ENCODE results near the gene CDKL4.
"Not testable (repeated sequence)": the region's sequence is repeated elsewhere in the genome, so short reads cannot be mapped to it uniquely, and the experiment has no call there.

The CDKL4 gene

DNA sequence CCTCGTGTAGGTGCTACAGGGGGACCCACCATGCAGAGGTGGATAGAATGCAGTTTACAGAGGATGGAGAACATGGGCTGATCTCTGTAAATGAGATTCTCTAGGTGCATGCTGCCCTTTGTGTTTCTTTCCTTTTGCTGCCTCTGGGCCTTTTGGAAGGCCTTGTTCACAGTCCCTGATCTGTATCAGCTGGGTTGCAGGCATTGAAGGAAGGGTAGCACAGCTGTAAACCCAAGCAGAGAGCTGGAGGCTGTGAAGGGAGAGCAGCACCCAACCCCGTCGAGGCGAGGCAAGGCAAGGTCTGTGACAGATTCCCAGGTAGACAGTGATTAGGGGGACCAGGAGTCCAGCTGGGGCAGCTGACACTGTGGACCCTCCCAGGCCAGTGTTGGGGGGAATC is 66.8 kb downstream of the CDKL4 start:
- no peak for DNase-seq

GRCh38 chr2:39175026-39175812 is 68.6 kb downstream of the CDKL4 start:
- DNase-seq: no peak

DNA sequence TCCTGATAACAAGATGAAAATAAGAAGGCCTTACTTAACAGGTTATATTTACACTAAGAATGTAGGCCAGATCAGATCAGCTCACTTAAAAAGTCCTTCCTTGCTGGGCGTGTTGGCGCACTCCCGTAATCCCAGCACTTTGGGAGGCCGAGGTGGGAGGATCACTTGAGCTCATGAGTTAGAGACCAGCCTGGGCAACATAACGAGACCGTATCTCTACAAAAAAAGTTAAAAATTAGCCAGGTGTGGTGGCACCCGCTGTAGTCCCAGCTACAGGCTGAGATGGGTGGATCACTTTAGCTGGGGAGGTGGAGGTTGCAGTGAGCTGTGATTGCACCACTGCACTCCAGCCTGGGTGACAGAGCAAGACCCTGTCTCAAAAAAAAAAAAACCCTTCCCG is 69.7 kb downstream of the CDKL4 start:
- no peak for DNase-seq

GRCh38 chr2:39172047-39172706 is 71.6 kb downstream of the CDKL4 start:
- DNase-seq: not testable (repeated sequence)

GRCh38 chr2:39171621-39172020 is 72.1 kb downstream of the CDKL4 start:
- no peak for DNase-seq

DNA sequence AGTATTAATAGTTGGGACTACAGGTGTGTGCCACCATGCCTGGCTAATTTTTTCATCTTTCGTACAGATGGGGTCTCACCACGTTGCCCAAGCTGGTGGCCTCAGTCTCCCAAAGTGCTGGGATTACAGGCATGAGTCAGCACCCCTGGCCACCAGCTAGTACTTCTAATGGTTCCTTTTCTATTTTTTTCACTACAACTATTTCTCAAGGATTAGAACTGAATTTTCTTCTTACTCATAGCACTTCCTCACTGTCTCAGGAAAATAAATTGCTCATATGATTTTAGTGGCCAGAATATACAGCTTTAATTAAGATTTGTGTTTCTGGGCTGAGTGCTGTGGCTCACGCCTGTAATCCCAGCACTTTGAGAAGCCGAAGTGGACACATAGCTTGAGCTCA is 79.7 kb downstream of the CDKL4 start:
- DNase-seq: no peak

- no peak for DNase-seq
Measured at GRCh38 chr2:39160982-39161381, 82.8 kb downstream of the CDKL4 start.

DNA sequence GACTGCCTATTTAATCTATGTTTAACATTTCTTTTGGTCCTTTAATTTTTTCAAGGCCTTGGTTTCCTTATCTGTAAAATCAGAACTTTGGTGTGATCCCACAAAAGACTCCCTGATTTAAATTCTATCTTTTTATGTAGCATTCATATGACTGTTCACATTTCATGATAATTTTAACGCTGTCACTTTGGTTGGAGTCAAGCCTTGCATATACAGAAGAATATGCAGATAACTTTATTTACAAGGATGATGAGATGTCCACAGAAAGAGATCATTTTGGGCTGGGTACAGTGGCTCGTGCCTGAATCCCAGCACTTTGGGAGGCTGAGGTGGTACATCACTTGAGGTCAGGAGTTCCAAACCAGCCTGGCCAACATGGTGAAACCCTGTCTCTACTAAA is 84.5 kb downstream of the CDKL4 start:
- DNase-seq: no peak

DNA sequence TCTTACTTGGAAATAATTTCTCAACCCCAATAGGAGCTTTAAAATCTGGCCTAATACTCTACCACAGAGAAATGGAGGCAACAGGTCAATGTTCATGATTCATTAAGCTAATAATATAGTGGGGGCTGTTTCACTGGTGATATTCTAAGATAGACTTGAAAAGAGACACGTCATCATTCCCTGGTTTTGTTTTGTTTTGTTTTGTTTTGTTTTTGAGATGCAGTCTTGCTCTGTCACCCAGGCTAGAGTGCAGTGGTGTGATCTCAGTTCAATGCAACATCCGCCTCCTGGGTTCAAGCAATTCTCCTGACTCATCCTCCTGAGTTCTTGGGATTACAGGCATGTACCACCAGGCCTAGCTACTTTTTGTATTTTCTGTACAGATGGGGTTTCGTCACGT is 85.4 kb downstream of the CDKL4 start:
- DNase-seq: no peak

- DNase-seq: no peak
Measured at GRCh38 chr2:39156846-39157245, 86.9 kb downstream of the CDKL4 start.

DNA sequence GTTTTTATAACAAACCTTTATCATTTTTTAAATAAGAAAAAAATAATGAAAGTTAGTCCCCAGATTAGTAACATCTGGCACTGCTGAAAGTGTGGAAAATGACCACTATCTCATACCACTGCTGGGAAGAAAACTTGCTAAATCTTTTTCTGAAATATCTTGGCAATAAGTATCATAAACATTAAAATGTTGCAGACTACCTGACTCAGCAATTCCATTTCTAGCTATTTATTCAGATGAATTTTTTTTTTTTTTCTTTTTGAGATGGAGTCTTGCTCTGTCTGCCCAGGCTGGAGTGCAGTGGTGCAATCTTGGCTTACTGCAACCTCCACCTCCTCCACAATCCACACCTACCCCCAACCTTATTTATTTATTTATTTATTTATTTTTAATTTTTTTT is 87.7 kb downstream of the CDKL4 start:
- no peak for DNase-seq

DNA sequence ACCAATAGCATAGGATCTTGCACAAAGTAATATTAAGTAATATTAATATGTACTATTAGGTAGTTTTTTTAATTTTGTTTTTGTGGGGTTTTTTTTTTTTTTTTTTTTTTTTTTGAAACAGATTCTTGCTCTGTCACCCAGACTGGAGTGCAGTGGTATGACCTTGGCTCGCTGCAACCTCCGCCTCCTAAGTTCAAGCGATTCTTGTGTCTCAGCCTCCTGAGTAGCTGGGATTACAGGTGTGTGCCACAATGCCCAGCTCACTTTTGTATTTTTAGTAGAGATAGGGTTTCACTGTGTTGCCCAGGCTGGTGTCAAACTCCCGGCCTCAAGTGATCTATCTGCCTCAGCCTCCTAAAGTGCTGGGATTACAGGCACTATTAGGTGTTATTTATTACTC is 88.2 kb downstream of the CDKL4 start:
- DNase-seq: not testable (repeated sequence)

GRCh38 chr2:39154944-39155343 is 88.8 kb downstream of the CDKL4 start:
- no peak for DNase-seq

DNA sequence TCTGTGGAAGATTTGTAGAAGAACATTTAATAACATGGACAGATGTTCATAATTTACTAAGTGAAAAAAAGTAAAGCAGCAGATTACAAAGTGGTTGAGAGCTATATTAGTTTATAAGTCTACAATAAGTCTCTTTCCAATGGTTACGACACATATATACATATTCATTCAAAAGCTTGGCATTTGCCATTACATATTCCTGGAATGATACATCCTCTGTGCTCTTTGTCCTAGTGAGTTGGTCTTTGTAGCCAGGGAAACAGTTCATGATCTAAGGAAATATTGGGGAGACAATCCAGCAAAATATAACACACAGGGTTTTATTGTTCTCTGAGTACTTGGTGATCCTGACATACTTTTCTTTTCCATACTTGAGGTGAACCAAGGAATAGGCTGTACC is 90.5 kb downstream of the CDKL4 start:
- DNase-seq: no peak

DNA sequence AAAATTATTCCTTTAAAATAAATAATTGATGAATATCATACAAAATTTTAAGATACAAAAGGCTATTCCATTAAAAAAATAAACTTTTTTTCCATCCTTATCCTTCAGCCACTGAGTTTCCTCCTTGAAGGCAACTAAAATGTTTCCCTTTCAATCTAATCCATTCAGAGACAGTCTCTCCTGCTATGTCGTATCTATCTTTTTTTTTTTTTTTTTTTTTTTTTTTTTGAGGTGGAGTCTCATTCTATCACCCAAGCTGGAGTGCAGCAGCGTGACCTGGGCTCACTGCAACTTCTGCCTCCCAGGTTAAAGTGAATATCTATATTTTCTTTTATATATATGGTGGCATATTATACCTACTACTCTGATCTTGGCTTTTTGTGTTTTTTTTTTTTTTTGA is 91.3 kb downstream of the CDKL4 start:
- DNase-seq: no peak

GRCh38 chr2:39150890-39151497 is 92.8 kb downstream of the CDKL4 start:
- DNase-seq: no peak

DNA sequence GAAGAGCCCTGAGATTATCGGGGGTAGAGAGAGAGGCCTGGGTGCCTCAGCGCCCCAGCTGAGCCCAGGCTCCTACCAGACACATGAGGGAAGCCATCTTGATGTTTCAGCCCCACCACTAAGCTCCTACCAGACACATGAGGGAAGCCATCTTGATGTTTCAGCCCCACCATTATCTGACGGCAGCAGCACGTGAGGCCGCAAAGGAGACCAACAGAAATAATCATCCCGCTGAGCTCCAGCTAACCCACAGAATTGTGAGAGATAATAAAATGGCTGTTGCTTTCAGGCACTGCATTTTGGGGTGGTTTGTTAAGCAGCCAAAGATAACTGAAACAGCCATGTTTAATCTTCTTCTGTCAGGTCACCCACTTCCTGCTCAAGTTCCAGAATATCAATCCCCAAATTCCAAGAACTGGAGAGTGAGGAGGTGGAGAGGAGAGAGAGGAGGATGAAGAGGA is 93.6 kb downstream of the CDKL4 start:
- no peak for DNase-seq

- DNase-seq: no peak
Measured at GRCh38 chr2:39146630-39147029, 97.1 kb downstream of the CDKL4 start.

DNA sequence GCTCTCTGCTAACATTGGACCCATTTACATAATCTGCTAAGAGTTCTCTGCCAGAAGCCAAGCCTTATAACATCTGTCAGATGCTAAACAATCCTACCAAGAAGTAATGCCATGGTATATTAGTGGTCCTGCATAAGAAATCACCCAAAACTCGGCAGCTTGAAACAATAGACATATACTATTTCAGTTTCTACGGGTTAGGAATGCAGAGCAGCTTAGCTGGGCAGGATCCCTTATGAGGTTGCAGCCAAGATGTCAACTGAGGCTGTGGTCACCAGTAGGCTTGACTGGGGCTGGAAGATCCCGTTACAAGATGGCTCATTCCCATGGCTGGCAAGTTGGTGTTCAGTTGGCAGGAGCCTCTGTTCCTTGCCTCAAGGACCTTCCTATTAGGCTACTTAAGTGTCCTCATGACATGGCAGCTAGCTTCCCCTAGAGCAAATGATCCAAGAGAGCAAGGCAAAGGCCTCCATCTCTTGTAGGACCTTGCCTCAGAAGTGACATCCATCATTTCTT is 97.8 kb downstream of the CDKL4 start:
- no peak for DNase-seq

DNA sequence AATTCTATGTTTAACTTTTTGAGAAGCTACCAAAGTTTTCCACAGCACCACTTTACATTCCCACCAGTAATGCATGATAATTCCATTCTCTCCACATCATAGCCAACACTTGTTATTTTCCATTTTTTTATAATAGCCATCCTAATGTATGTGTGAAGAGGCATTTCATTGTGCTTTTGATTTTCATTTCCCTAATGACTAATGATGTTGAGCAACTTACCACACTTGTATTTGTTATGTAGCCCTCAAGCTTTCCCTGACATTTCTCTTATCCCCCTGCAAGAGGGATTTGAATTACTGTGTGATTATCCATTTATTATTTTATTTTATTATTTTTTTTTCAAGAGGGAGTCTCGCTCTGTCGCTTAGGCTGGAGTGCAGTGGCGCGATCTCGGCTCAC is 99.4 kb downstream of the CDKL4 start:
- DNase-seq: no peak

DNA sequence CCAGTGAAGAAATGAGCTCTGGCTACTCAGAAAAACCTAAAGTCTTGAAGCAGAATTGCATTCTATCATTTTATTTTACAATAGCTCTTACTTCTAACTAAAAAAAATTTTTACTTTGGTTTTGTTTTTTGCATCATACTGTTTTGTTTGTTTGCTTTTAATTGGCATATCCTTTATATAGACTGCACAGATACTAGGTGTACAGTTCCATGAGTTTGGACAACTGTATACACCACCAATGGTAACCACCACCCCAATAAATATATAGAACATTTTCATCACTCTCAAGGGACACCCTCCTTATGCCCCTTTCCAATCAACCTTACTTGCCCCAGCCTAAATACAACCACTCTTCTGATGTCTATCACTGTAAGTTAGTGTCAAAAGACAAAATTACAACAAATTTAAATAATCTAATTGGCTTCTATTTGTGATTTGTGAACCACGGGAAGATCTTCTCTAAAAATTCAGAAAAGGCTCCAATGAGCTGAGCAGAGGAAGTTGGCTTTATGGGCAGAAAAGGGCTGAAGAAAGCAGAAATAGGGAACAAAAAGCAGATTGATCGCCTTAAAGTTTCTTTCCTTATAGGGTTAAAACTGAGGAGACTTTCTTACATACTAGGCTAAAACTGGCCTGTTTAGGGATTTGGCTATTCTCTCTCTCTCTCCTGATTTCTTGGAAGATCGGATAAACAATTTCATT is 100.7 kb downstream of the CDKL4 start:
- DNase-seq: no peak

- no peak for DNase-seq
Measured at GRCh38 chr2:39141334-39142271, 102.2 kb downstream of the CDKL4 start.
